Transverse colon (tissue), 4 donors: ENCODE measurements around the gene MCCC1.

ENCODE experiments used
- POLR2A ChIP-seq: fragments of 450-650 bp; IDR thresholded peaks from one replicate; pipeline ENCODE4 v1.6.1; 2016; ENCODE audit warnings: antibody characterized with exemption, mild to moderate bottlenecking, moderate library complexity
- POLR2AphosphoS5 ChIP-seq, 3 donors: sonication (generic); formaldehyde crosslinking; IDR thresholded peaks; one replicate each; pipeline ENCODE4 v1.6.1; 2016; ENCODE audit warnings: antibody characterized with exemption in 3 of 3
- TF ChIP-seq, protein P1 (sequence below), 5 experiments: fragments of 200-600 bp in 3 of 5; fragments of 450-650 bp in 2 of 5; sonication (generic) in 3 of 5; IDR thresholded peaks; 1 replicate in 2 of 5; 2 replicates in 3 of 5; pipeline ENCODE4 v1.5.1; 2016 to 2017; ENCODE audit warnings: antibody characterized with exemption in 5 of 5, inconsistent platforms in 3 of 5, mild to moderate bottlenecking in 2 of 5, moderate library complexity in 1 of 5

DNA sequence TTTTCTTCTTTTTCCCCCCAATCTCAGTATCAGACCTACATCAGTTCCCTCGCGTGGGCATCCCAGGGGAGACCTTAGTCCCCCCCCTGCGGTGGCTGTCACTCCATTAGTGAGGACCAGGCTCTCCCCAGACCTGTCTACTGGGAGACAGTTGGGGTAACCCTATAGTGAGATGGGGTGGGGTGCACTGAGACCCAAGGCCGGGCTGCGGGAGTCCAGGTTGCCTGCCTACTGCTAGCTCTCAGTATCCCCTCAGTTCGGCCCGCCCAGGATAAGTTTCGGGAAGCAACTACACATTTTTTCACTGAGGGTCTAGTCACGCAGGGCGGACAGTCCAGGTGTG lies 118.3 kb downstream of the MCCC1 start:
- TF ChIP-seq, protein P1, sequence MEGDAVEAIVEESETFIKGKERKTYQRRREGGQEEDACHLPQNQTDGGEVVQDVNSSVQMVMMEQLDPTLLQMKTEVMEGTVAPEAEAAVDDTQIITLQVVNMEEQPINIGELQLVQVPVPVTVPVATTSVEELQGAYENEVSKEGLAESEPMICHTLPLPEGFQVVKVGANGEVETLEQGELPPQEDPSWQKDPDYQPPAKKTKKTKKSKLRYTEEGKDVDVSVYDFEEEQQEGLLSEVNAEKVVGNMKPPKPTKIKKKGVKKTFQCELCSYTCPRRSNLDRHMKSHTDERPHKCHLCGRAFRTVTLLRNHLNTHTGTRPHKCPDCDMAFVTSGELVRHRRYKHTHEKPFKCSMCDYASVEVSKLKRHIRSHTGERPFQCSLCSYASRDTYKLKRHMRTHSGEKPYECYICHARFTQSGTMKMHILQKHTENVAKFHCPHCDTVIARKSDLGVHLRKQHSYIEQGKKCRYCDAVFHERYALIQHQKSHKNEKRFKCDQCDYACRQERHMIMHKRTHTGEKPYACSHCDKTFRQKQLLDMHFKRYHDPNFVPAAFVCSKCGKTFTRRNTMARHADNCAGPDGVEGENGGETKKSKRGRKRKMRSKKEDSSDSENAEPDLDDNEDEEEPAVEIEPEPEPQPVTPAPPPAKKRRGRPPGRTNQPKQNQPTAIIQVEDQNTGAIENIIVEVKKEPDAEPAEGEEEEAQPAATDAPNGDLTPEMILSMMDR (IDR thresholded peaks at IDR 0.05), result no peak
- TF ChIP-seq POLR2AphosphoS5 (IDR thresholded peaks at IDR 0.05) (no peak), POLR2A (no peak)
